ENCODE data around the gene CHCT1.
"Not testable (repeated sequence)": the region's sequence is repeated elsewhere in the genome, so short reads cannot be mapped to it uniquely, and the experiment has no call there.

Gene CHCT1

GRCh38 chr17:60412701-60413100 is 9.6 kb upstream of the CHCT1 start:
- Histone ChIP-seq H2AFZ (ENCODE audit: low read depth, low read length) (no peak overlapping the region), H3K36me3 (replicated peaks; ENCODE audit: low read depth, low read length) (no peaks in the 10 kb centered on the region), H3K79me2 (ENCODE audit: low read length) (no peaks in the 10 kb centered on the region), H3K4me2 (ENCODE audit: low read length) (no peak overlapping the region), H3K4me1 (ENCODE audit: low read length) (no peaks in the 10 kb centered on the region), H4K20me1 (ENCODE audit: insufficient read depth, low read length) (no peaks in the 10 kb centered on the region), H3K4me3 (ENCODE audit: low read length) (no peak overlapping the region), H3K9me3 (ENCODE audit: insufficient read depth, low read length) (no peaks in the 10 kb centered on the region), H3K27ac (ENCODE audit: low read length) (no peak overlapping the region), H3K9ac (ENCODE audit: low read length) (no peak overlapping the region), H3K27me3 (ENCODE audit: low read depth, low read length) (no peaks in the 10 kb centered on the region)
- TF ChIP-seq EZH2phosphoT487 (IDR thresholded peaks at IDR 0.05; ENCODE audit: low read depth), result no peak
- TF ChIP-seq CTCF (IDR thresholded peaks at IDR 0.05; ENCODE audit: low read depth, low read length), result no peak

- Histone ChIP-seq H3K9me3 (ENCODE audit: insufficient read depth, low read length) (no peaks in the 10 kb centered on the region), H4K20me1 (ENCODE audit: insufficient read depth, low read length) (no peaks in the 10 kb centered on the region), H3K4me2 (ENCODE audit: low read length) (no peak overlapping the region), H3K4me3 (ENCODE audit: low read length) (no peak overlapping the region), H3K4me1 (ENCODE audit: low read length) (no peaks in the 10 kb centered on the region), H3K79me2 (ENCODE audit: low read length) (no peaks in the 10 kb centered on the region), H2AFZ (ENCODE audit: low read depth, low read length) (no peak overlapping the region), H3K9ac (ENCODE audit: low read length) (no peak overlapping the region), H3K27me3 (ENCODE audit: low read depth, low read length) (no peaks in the 10 kb centered on the region), H3K36me3 (replicated peaks; ENCODE audit: low read depth, low read length) (no peaks in the 10 kb centered on the region), H3K27ac (ENCODE audit: low read length) (no peak overlapping the region)
- TF ChIP-seq CTCF (IDR thresholded peaks at IDR 0.05; ENCODE audit: low read depth, low read length) (no peak), EZH2phosphoT487 (IDR thresholded peaks at IDR 0.05; ENCODE audit: low read depth) (no peak)
Observed at GRCh38 chr17:60415146-60415545, 7.1 kb upstream of the CHCT1 start.

- H3K4me2 ChIP-seq (ENCODE audit: low read length), result no peak overlapping the region
- no peak overlapping the region for H3K4me3 ChIP-seq (ENCODE audit: low read length)
- no peak for TF ChIP-seq CTCF (IDR thresholded peaks at IDR 0.05; ENCODE audit: low read depth, low read length)
- H3K27me3 ChIP-seq (ENCODE audit: low read depth, low read length), result no peaks in the 10 kb centered on the region
- no peak overlapping the region for H3K9ac ChIP-seq (ENCODE audit: low read length)
- no peak overlapping the region for H2AFZ ChIP-seq (ENCODE audit: low read depth, low read length)
- no peak overlapping the region for H3K27ac ChIP-seq (ENCODE audit: low read length)
- H3K79me2 ChIP-seq (ENCODE audit: low read length), result no peaks in the 10 kb centered on the region
- no peaks in the 10 kb centered on the region for H3K9me3 ChIP-seq (ENCODE audit: insufficient read depth, low read length)
- H3K36me3 ChIP-seq (replicated peaks; ENCODE audit: low read depth, low read length), result no peaks in the 10 kb centered on the region
- H3K4me1 ChIP-seq (ENCODE audit: low read length), result peaks cover 6% of the 10 kb centered on the region; the same call in 1 of the 2 replicates
- H4K20me1 ChIP-seq (ENCODE audit: insufficient read depth, low read length), result no peaks in the 10 kb centered on the region
Observed at GRCh38 chr17:60416368-60416925, 5.8 kb upstream of the CHCT1 start.

GRCh38 chr17:60419003-60419402 is 3.3 kb upstream of the CHCT1 start:
- H3K4me1 ChIP-seq (ENCODE audit: low read length), result peaks cover 14% of the 10 kb centered on the region
- H3K9ac ChIP-seq (ENCODE audit: low read length); H3K4me3 ChIP-seq (ENCODE audit: low read length); H3K79me2 ChIP-seq (ENCODE audit: low read length); H3K9me3 ChIP-seq (ENCODE audit: insufficient read depth, low read length); H4K20me1 ChIP-seq (ENCODE audit: insufficient read depth, low read length); H3K36me3 ChIP-seq (replicated peaks; ENCODE audit: low read depth, low read length); H3K27me3 ChIP-seq (ENCODE audit: low read depth, low read length); H3K27ac ChIP-seq (ENCODE audit: low read length); H3K4me2 ChIP-seq (ENCODE audit: low read length); H2AFZ ChIP-seq (ENCODE audit: low read depth, low read length): not testable (repeated sequence)

- H3K4me1 ChIP-seq (ENCODE audit: low read length), result peaks cover 14% of the 10 kb centered on the region
Observed at GRCh38 chr17:60419875-60420274, 2.4 kb upstream of the CHCT1 start.

More at GRCh38 chr17:60419875-60420274, 2.4 kb upstream of the CHCT1 start:
- H3K4me3 ChIP-seq (ENCODE audit: low read length); H2AFZ ChIP-seq (ENCODE audit: low read depth, low read length); H3K36me3 ChIP-seq (replicated peaks; ENCODE audit: low read depth, low read length); H3K4me2 ChIP-seq (ENCODE audit: low read length); H3K27ac ChIP-seq (ENCODE audit: low read length); H3K9ac ChIP-seq (ENCODE audit: low read length); H3K9me3 ChIP-seq (ENCODE audit: insufficient read depth, low read length); H4K20me1 ChIP-seq (ENCODE audit: insufficient read depth, low read length); H3K27me3 ChIP-seq (ENCODE audit: low read depth, low read length); H3K79me2 ChIP-seq (ENCODE audit: low read length): not testable (repeated sequence)
